HEK293 (cell line): ENCODE results near the gene NFKBIB.
A peak's percentile ranks its signal among the peaks of the same experiment; 100 is the strongest.

ENCODE experiments used
- CTCF ChIA-PET: fragments of 350-600 bp; formaldehyde crosslinking; extraction: SDS; loops from one replicate; lab custom pipeline; 2021; ENCODE audit warnings: antibody characterized with exemption; lab: Yijun Ruan, JAX
- POLR2A ChIA-PET: fragments of 300-600 bp; formaldehyde crosslinking; extraction: SDS; loops from one replicate; lab custom pipeline; 2020; ENCODE audit warnings: antibody characterized with exemption, inconsistent platforms; lab: Yijun Ruan, JAX
- H3K27ac ChIP-seq: fragments of 200-500 bp; sonication (Bioruptor generic); 2 replicates; pipeline ENCODE4 v1.5.1; 2014; ENCODE audit warnings: low read depth, low read length, control low read depth, inconsistent platforms; ENCODE audit errors: extremely low read depth
- H3K36me3 ChIP-seq, 2 experiments: fragments of 200-500 bp in 1 of 2; sonication (Bioruptor generic) in 1 of 2; 1 replicate in 1 of 2; 2 replicates in 1 of 2; pipeline ENCODE4 v1.5.1; 2014 to 2017; ENCODE audit warnings: inconsistent platforms in 2 of 2, low read length in 2 of 2; ENCODE audit not compliant: control insufficient read depth in 2 of 2, insufficient read depth in 1 of 2
- H3K4me1 ChIP-seq: fragments of 200-500 bp; sonication (Bioruptor generic); 2 replicates; pipeline ENCODE4 v1.5.1; 2014; ENCODE audit warnings: mild to moderate bottlenecking, low read length, inconsistent platforms; ENCODE audit not compliant: control insufficient read depth, insufficient read depth
- H3K4me3 ChIP-seq: 2 replicates; pipeline ENCODE4 v1.5.1; 2011; ENCODE audit warnings: low read depth, mild to moderate bottlenecking, control low read depth, low read length, moderate library complexity
- H3K9me3 ChIP-seq: fragments of 200-500 bp; sonication (Bioruptor generic); 2 replicates; pipeline ENCODE4 v1.5.1; 2014; ENCODE audit warnings: low read depth, low read length, inconsistent platforms; ENCODE audit not compliant: control insufficient read depth, insufficient read depth
- FEZF1 ChIP-seq: fragments of 450-650 bp; formaldehyde crosslinking; IDR thresholded peaks from 2 replicates; pipeline ENCODE4 v1.5.1; 2016; ENCODE audit warnings: missing biosample characterization, missing genetic modification characterization
- PATZ1 ChIP-seq: fragments of 450-650 bp; formaldehyde crosslinking; IDR thresholded peaks from 2 replicates; pipeline ENCODE4 v1.5.1; 2016; ENCODE audit warnings: missing biosample characterization, missing genetic modification characterization
- ZBTB10 ChIP-seq: fragments of 450-650 bp; formaldehyde crosslinking; IDR thresholded peaks from 2 replicates; pipeline ENCODE4 v1.5.1; 2016; ENCODE audit warnings: missing biosample characterization, missing genetic modification characterization
- ZBTB26 ChIP-seq: fragments of 450-650 bp; formaldehyde crosslinking; optimal IDR thresholded peaks from 2 replicates; pipeline ENCODE3; 2016; ENCODE audit warnings: missing biosample characterization, mild to moderate bottlenecking, missing genetic modification characterization
- ZNF121 ChIP-seq: fragments of 450-650 bp; formaldehyde crosslinking; IDR thresholded peaks from 2 replicates; pipeline ENCODE4 v1.5.1; 2016; ENCODE audit warnings: missing biosample characterization, missing genetic modification characterization
- ZNF132 ChIP-seq: fragments of 450-650 bp; formaldehyde crosslinking; IDR thresholded peaks from 2 replicates; pipeline ENCODE4 v1.5.1; 2017; ENCODE audit warnings: missing biosample characterization, missing genetic modification characterization, borderline replicate concordance
- ZNF140 ChIP-seq: fragments of 450-650 bp; formaldehyde crosslinking; IDR thresholded peaks from 2 replicates; pipeline ENCODE4 v1.5.1; 2016; ENCODE audit warnings: missing biosample characterization, missing genetic modification characterization
- ZNF155 ChIP-seq: fragments of 450-650 bp; formaldehyde crosslinking; IDR thresholded peaks from 2 replicates; pipeline ENCODE4 v1.5.1; 2016; ENCODE audit warnings: missing biosample characterization, missing genetic modification characterization
- ZNF19 ChIP-seq: fragments of 450-650 bp; formaldehyde crosslinking; IDR thresholded peaks from 2 replicates; pipeline ENCODE4; 2016; ENCODE audit warnings: missing biosample characterization, missing genetic modification characterization, low read depth
- ZNF274 ChIP-seq, 2 experiments: fragments of 200-500 bp in 1 of 2; fragments of 450-650 bp in 1 of 2; sonication (Bioruptor generic) in 1 of 2; formaldehyde crosslinking in 1 of 2; IDR thresholded peaks; 2 replicates each; pipeline versions ENCODE4 v1.5.1 to v1.6.1; 2014 to 2016; ENCODE audit warnings: borderline replicate concordance in 1 of 2, inconsistent platforms in 1 of 2, low read length in 1 of 2, missing biosample characterization in 1 of 2, missing genetic modification characterization in 1 of 2
- ZNF514 ChIP-seq: fragments of 450-650 bp; formaldehyde crosslinking; IDR thresholded peaks from 2 replicates; pipeline ENCODE4 v1.5.1; 2016; ENCODE audit warnings: missing biosample characterization, missing genetic modification characterization
- ZNF654 ChIP-seq: fragments of 450-650 bp; formaldehyde crosslinking; IDR thresholded peaks from 2 replicates; pipeline ENCODE4 v1.5.1; 2016; ENCODE audit warnings: low read depth, missing biosample characterization, missing genetic modification characterization
- ZNF658 ChIP-seq: fragments of 450-650 bp; formaldehyde crosslinking; IDR thresholded peaks from 2 replicates; pipeline ENCODE4; 2016; ENCODE audit warnings: missing biosample characterization, missing genetic modification characterization
- ZNF664 ChIP-seq: fragments of 450-650 bp; formaldehyde crosslinking; IDR thresholded peaks from 2 replicates; pipeline ENCODE4 v1.5.1; 2016; ENCODE audit warnings: missing biosample characterization, missing genetic modification characterization
- ZSCAN4 ChIP-seq: fragments of 450-650 bp; formaldehyde crosslinking; IDR thresholded peaks from 2 replicates; pipeline ENCODE4 v1.5.1; 2017; ENCODE audit warnings: missing biosample characterization, missing genetic modification characterization

Gene NFKBIB

GRCh38 chr19:38932425-38933179 is 32.8 kb downstream of the NFKBIB start (continued):
- TF ChIP-seq PATZ1 (tag by site-specific recombination) = peak; percentile 27; the same call in 1 of the 2 replicates
- no peak for TF ChIP-seq ZNF658 (tag by site-specific recombination)
- TF ChIP-seq ZNF654 = peak; percentile 19
- peak; percentile 54; the same call in 1 of the 2 replicates for TF ChIP-seq ZBTB10 (tag by site-specific recombination)
- TF ChIP-seq FEZF1 (tag by site-specific recombination) = no peak
- TF ChIP-seq ZNF140 (tag by site-specific recombination) = no peak
- TF ChIP-seq, all 188 proteins: peak for 7

GRCh38 chr19:38933544-38933943 is 33.8 kb downstream of the NFKBIB start:
- TF ChIP-seq ZNF155 (tag by site-specific recombination) = 0 out of 2 replicates have a peak, but pooled peaks have one; percentile 0
- peak; percentile 21; the same call in 1 of the 2 replicates for TF ChIP-seq ZNF19 (tag by site-specific recombination)
- TF ChIP-seq ZNF132 (tag by site-specific recombination) = no peak
- no peak for TF ChIP-seq FEZF1 (tag by site-specific recombination)
- no peak for TF ChIP-seq ZNF514 (tag by site-specific recombination)
- TF ChIP-seq ZBTB26 (tag by site-specific recombination) = peak; percentile 7
- peak; percentile 56; the same call in 1 of the 2 replicates for TF ChIP-seq ZSCAN4 (tag by site-specific recombination)
- peak; percentile 89 for TF ChIP-seq ZNF121 (tag by site-specific recombination)
- no peak for TF ChIP-seq ZNF274 (IDR thresholded peaks at IDR 0.05; ENCODE audit: low read length)
- peak; percentile 47; the same call in 1 of the 2 replicates for TF ChIP-seq ZNF274 (tag by site-specific recombination; IDR thresholded peaks at IDR 0.05; ENCODE audit: borderline replicate concordance)
- no peak for TF ChIP-seq ZNF664 (tag by site-specific recombination)
- Histone ChIP-seq H3K36me3 (peaks cover 26 to 33% of the 10 kb centered on the region in 2 experiments), H3K4me3 (no peak overlapping the region), H3K27ac (no peak overlapping the region), H3K4me1 (peaks cover 10% of the 10 kb centered on the region; the same call in 1 of the 2 replicates), H3K9me3 (no peaks in the 10 kb centered on the region)
- ChIA-PET POLR2A (interaction anchor here (0.7 to 1.6 kb wide), 5 partner anchors 42 to 559 kb away, joined by 3 to 6 read pairs (median 4); partner anchors contain the start of genes FAM98C, FBXO17 and PSMD8), CTCF (interaction anchor here (0.5 to 5.3 kb wide), 26 partner anchors 8 to 887 kb away, joined by 3 to 60 read pairs (median 4); partner anchors contain the start of gene FAM98C)
